Coronary artery (tissue), 2 donors: ENCODE data around the gene ABCD4.

ENCODE experiments used
- DNase-seq: peaks from one replicate; pipeline ENCODE4 v3.0.0-alpha.2; 2017; ENCODE audit warnings: low spot score
- H3K27ac ChIP-seq, 2 donors: fragments of 200-600 bp; sonication (generic); one replicate each; pipeline ENCODE4 v1.5.1; 2016 to 2019
- H3K4me3 ChIP-seq: fragments of 200-600 bp; sonication (generic); 2 replicates; pipeline ENCODE4 v1.5.1; 2016; ENCODE audit warnings: mild to moderate bottlenecking, moderate library complexity
- TF ChIP-seq, protein P1 (sequence below): fragments of 200-600 bp; sonication (generic); IDR thresholded peaks from one replicate; pipeline ENCODE4 v1.5.1; 2019; ENCODE audit warnings: antibody characterized with exemption

Gene ABCD4

DNA sequence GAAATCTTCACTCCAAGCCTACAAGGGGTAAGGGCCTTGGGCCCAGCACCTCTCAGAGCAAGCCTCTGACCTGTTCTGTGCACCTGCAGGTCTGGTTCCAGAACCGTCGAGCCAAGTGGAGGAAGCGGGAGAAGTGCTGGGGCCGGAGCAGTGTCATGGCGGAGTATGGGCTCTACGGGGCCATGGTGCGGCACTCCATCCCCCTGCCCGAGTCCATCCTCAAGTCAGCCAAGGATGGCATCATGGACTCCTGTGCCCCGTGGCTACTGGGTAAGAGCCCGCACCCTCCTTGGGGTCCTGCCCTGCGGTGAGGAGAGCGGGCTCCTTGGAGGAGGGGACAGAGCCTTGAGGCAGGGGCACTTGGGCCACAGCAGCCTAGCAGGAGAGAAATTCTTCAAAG is 43.2 kb downstream of the ABCD4 start:
- TF ChIP-seq, protein P1, sequence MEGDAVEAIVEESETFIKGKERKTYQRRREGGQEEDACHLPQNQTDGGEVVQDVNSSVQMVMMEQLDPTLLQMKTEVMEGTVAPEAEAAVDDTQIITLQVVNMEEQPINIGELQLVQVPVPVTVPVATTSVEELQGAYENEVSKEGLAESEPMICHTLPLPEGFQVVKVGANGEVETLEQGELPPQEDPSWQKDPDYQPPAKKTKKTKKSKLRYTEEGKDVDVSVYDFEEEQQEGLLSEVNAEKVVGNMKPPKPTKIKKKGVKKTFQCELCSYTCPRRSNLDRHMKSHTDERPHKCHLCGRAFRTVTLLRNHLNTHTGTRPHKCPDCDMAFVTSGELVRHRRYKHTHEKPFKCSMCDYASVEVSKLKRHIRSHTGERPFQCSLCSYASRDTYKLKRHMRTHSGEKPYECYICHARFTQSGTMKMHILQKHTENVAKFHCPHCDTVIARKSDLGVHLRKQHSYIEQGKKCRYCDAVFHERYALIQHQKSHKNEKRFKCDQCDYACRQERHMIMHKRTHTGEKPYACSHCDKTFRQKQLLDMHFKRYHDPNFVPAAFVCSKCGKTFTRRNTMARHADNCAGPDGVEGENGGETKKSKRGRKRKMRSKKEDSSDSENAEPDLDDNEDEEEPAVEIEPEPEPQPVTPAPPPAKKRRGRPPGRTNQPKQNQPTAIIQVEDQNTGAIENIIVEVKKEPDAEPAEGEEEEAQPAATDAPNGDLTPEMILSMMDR = no peak
- no peak for DNase-seq
- H3K4me3 ChIP-seq = no peak overlapping the region
- no peak overlapping the region for H3K27ac ChIP-seq

DNA sequence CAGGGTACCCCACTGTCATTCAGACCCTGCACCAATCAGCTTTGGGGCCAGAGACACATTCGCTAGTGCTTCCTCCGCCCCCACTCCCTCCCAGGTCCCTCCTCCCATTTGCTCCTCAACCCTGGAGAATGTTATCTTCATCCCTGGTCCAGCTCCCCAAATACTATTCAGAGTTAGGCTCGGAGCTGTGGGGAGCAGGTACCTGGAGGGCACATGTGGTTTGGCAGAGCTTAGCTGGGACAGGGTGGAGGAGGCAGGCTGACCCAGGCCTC is 44.0 kb downstream of the ABCD4 start:
- Histone ChIP-seq H3K4me3 (peak overlapping the region; percentile 73), H3K27ac (no peak overlapping the region)
- TF ChIP-seq, protein P1 = no peak
- no peak for DNase-seq

DNA sequence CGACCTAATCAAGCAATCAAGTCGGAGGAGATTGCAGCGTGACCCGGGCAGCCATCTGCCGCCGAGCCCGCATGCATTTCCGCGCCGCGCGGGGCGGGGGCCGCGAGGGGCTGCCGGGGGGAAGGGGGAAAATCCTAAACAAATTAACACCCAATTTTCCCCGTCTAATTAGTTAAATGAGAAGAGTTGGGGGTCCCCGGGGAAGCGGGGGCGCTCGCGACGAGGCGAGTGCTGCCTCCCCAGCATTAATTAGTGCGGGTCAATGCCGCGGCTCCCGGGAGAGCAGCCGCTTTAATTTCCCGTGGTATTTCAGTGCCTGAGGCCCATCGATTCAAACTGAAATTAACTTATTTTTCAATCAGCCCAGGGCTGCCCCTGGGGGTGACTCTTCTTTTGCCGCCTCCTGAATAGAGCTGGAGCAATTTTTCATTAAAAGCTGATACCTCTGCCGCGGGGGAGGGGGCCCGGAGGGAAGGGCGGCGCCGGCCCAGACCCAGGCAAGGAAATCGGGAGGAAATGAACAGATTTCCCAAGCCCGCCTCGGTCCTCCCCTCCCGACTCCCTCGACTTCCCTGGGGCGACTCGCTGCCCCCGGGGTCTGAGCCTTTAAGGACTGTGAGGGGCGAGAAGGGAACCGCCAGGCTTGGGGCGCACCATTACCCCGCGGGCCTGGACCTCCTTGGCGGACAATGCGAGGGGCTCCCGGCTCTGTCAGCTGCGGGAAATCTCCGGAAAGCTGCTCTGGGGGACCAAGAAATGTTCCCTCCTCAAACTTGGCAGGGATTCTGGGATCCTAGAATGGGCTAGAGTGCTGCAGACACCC is 44.6 kb downstream of the ABCD4 start:
- Histone ChIP-seq H3K27ac (no peak overlapping the region), H3K4me3 (peak overlapping the region; percentile 73)
- no peak for DNase-seq
- TF ChIP-seq, protein P1 = no peak

DNA sequence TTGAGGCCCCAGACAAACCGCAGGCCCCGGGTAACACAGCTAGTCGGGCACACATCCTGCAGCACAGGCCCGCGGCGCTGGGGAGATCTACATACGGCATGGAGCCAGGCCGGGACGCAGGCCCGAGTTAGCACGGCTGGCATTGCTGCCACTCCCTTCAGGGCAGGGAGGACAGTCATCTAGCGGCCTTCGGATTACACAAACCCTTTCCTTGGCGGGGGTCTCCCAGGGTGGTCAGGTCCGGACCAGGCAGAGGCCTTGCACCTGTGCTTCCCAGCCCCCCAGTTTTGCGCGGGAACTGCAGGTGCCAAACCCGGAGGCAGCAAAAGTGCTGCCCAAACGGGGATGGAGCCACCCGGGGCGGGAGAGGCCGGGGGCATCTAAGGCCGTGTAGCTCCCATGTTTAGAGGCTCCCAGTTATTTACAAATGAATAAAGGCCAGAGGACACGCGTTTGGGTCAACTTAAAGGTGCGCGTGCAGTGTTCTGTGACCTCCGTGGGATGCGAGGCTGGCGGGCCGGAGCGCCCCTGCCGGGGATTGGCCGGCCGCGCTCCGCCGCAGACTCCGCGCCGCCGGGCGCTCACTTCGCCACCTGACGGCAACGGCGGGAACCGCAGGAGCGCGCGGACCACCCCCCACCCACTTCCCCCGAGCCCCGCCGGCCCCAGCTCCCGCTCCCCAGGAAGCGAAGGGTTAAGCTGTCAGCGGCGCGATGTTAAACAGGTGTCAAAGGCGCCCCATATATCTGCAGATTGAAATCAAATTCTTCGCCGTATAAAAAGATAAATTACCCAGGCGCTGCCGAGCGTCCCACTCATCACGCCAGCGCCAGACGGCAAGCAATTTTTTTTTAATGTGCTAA is 45.4 kb downstream of the ABCD4 start:
- no peak for DNase-seq
- Histone ChIP-seq H3K4me3 (peak overlapping the region; percentile 73), H3K27ac (no peak overlapping the region)
- TF ChIP-seq, protein P1 = peak; percentile 99

DNA sequence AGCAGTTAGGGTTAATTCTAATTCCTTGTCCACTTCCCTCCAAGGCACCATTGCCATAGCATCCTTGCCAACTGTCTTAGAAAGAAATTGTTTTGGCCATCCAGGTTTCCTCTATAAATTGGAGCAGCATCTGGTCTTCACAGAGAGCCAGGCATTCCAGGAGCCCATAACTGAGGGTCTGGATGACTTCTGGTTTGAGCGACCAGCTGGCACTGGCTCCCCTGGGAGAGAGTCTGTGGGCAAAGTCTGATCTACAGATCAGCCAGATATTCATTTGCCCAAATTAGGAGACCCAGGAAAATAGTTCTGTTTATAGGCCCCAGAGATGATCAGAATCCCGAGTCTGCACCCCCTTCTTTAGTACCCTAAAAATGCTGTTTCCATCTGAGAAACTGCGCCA is 47.5 kb downstream of the ABCD4 start:
- DNase-seq = no peak
- Histone ChIP-seq H3K27ac (no peak overlapping the region), H3K4me3 (no peak overlapping the region)
- TF ChIP-seq, protein P1 = no peak

DNA sequence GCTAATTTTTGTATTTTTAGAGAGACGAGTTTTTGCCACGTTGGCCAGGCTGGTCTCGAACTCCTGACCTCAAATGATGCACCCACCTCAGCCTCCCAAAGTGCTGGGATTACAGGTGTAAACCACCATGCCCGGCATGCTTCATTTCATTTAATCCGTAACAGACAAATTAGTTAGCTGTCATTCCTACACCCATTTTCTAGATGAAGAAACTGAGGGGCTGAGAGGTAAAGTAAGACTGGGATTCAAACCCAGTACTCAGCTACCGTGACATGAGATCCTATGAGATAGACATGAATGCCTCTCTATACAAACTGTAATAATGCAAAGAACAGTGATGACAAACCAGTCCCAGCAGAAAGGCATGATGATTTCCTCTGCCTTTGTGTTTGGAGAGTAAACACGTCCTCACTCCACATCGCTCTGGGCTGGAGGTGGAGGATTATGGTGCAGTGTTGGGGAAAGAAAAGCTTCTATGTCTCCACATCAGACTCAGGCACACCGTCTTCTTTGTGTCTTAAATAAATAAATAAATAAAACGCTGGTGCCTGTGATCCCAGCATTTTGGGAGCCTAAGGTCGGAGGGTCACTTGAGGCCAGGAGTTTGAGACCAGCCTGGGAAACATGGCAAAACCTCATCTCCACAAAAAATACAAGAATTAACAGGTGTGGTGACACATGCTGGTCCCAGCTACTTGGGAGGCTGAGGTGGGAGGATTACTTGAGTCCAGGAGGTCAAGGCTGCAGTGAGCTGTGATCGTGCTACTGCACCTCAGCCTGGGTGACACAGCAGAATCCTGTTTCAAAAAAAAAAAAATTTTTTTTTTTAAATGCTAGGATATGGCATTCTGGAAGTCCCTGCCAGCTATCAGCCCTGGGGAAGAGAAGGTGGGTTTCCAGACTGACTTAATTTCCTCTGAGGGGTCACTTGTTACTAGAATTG is 53.0 kb downstream of the ABCD4 start:
- Histone ChIP-seq H3K4me3 (no peak overlapping the region), H3K27ac (no peak overlapping the region)
- DNase-seq = no peak
- TF ChIP-seq, protein P1 = no peak
